ENCODE measurements around the gene NPM1.

The NPM1 gene

DNA sequence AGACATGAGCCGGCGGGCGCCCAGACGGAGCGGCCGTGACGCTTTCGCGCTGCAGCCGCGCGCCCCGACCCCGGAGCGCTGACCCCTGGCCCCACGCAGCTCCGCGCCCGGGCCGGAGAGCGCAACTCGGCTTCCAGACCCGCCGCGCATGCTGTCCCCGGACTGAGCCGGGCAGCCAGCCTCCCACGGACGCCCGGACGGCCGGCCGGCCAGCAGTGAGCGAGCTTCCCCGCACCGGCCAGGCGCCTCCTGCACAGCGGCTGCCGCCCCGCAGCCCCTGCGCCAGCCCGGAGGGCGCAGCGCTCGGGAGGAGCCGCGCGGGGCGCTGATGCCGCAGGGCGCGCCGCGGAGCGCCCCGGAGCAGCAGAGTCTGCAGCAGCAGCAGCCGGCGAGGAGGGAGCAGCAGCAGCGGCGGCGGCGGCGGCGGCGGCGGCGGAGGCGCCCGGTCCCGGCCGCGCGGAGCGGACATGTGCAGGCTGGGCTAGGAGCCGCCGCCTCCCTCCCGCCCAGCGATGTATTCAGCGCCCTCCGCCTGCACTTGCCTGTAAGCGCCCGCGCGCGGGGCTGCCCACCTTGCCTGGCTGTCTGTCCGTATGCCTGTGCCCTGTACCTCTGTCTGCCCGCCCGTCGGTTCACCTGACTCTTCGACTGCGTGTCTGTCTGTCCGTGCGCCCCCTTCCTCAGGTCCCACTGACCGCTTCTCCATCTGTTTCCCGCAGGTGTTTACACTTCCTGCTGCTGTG is 32.2 kb downstream of the NPM1 start:
- ATAC-seq = no peak; the same call in 2 of the 3 replicates

DNA sequence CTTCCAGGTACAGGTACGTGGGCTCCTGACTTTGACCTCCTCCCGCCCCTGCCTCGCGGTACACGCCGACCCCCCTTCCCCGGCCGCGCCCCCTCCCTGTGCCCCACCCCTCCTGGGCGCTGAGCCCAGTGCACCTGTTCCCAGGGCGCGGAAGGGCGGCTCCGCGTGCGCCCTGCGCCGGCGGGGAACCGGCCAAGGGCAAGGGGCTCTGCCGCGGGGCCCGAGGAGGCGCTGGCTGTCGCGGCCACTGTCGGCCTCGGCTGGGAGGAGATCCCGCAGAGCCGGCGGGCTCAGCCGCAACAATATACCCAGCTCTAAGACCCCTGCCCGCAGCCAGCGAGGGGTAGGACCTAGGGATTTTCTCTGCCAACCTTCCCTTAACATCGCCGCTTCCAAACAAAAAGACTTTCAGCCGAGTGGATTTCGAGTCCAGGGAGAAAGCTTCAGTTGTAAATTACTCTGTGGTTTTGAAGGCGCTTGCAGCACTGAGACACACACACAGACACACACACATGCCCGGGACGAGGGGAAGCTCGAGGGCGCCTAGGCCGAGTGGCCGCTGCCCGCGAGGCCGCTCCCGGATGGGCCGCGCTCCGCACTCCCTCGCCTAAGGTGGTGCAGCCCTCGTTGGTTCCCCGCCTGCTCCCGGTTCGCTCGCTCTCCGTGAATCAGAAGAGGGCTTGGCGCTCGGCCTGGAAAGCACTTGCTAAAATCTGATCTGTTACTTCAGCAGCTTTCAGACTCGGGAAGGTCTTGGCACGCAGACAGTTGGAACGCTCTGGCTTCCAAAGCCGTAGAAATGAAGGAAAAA is 33.0 kb downstream of the NPM1 start:
- peak; percentile 47 for TF ChIP-seq ISL1 (CRISPR knock-in tag; IDR thresholded peaks at IDR 0.05)
- TF ChIP-seq, protein P1, sequence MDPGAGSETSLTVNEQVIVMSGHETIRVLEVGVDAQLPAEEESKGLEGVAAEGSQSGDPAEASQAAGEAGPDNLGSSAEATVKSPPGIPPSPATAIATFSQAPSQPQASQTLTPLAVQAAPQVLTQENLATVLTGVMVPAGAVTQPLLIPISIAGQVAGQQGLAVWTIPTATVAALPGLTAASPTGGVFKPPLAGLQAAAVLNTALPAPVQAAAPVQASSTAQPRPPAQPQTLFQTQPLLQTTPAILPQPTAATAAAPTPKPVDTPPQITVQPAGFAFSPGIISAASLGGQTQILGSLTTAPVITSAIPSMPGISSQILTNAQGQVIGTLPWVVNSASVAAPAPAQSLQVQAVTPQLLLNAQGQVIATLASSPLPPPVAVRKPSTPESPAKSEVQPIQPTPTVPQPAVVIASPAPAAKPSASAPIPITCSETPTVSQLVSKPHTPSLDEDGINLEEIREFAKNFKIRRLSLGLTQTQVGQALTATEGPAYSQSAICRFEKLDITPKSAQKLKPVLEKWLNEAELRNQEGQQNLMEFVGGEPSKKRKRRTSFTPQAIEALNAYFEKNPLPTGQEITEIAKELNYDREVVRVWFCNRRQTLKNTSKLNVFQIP (CRISPR knock-in tag; IDR thresholded peaks at IDR 0.05; ENCODE audit: borderline replicate concordance, low read depth) = no peak
- ATAC-seq = peak; percentile 60

More for the DNA sequence above, 32.2 kb downstream of the NPM1 start:
- TF ChIP-seq ZNF8 (CRISPR knock-in tag; IDR thresholded peaks at IDR 0.05) (no peak), ZNF565 (CRISPR knock-in tag; conservative IDR thresholded peaks at IDR 0.05; ENCODE audit: low read depth) (no peak), ZFP3 (CRISPR knock-in tag; IDR thresholded peaks at IDR 0.05) (no peak), BACH2 (CRISPR knock-in tag; IDR thresholded peaks at IDR 0.05; ENCODE audit: borderline replicate concordance) (no peak), ESRRG (CRISPR knock-in tag; IDR thresholded peaks at IDR 0.05) (no peak), OSR1 (CRISPR knock-in tag; IDR thresholded peaks at IDR 0.05) (no peak), ISL1 (CRISPR knock-in tag; IDR thresholded peaks at IDR 0.05) (no peak), TCF4 (CRISPR knock-in tag; IDR thresholded peaks at IDR 0.05; ENCODE audit: borderline replicate concordance) (no peak), ZNF70 (CRISPR knock-in tag; IDR thresholded peaks at IDR 0.05) (no peak), GLIS3 (CRISPR knock-in tag; IDR thresholded peaks at IDR 0.05) (no peak), ZC3H10 (CRISPR knock-in tag; IDR thresholded peaks at IDR 0.05) (no peak), TOX (CRISPR knock-in tag; IDR thresholded peaks at IDR 0.05; ENCODE audit: borderline replicate concordance) (no peak), PPARA (CRISPR knock-in tag; IDR thresholded peaks at IDR 0.05; ENCODE audit: borderline replicate concordance) (no peak), ARNTL (CRISPR knock-in tag; IDR thresholded peaks at IDR 0.05; ENCODE audit: borderline replicate concordance, low read depth) (no peak)

DNA sequence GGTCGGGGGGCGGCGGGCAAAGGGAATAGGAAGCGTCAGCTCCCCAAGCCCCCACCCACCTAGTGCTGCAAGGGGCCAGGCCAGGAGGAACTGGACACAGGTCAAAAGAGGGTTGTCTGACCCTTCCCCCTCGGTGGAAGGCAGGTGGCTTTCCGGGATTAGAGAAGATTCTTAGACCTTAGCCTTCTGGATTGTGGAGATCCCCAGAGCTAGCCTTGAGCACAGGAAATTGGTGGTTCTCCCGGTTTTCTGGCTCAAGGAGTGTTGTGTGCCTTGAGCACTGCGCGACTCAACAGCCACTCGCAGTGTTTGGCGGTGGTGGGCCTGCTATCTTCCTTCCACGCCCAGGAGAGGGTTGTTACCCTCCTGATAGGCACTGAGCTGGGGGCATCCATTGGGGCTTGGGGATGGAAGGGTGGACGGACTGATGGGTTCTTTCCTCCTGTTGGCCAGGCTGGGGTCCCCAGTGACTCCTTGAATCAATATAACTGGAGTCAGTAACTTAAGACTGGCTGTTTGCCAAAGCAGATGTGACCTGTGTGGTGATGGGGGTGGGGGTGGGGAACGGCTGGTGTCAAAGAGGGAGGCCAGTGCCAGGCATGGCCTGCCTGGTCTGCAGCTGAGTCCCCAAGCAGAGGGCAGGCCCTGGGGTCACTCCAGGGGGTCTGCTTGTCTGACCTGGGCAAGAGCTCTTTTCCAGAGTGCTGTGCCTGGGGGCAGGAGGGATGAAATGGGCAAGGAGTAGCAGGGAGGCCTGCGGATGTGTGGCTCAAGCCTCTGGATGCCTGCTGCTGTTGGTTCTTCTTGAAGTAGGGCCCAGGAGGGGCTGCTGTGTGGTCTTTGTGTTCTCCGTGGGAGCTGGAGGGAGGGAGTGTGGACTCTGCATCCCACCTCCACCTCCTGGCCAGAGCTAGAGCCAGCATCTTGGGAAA is 33.9 kb downstream of the NPM1 start:
- TF ChIP-seq BACH2 (CRISPR knock-in tag; IDR thresholded peaks at IDR 0.05; ENCODE audit: borderline replicate concordance) = no peak
- TF ChIP-seq, protein P2, sequence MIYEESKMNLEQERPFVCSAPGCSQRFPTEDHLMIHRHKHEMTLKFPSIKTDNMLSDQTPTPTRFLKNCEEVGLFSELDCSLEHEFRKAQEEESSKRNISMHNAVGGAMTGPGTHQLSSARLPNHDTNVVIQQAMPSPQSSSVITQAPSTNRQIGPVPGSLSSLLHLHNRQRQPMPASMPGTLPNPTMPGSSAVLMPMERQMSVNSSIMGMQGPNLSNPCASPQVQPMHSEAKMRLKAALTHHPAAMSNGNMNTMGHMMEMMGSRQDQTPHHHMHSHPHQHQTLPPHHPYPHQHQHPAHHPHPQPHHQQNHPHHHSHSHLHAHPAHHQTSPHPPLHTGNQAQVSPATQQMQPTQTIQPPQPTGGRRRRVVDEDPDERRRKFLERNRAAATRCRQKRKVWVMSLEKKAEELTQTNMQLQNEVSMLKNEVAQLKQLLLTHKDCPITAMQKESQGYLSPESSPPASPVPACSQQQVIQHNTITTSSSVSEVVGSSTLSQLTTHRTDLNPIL (CRISPR knock-in tag; IDR thresholded peaks at IDR 0.05; ENCODE audit: low read depth) = no peak
- TF ChIP-seq TOX (CRISPR knock-in tag; IDR thresholded peaks at IDR 0.05; ENCODE audit: borderline replicate concordance) = no peak
- TF ChIP-seq, protein P3, sequence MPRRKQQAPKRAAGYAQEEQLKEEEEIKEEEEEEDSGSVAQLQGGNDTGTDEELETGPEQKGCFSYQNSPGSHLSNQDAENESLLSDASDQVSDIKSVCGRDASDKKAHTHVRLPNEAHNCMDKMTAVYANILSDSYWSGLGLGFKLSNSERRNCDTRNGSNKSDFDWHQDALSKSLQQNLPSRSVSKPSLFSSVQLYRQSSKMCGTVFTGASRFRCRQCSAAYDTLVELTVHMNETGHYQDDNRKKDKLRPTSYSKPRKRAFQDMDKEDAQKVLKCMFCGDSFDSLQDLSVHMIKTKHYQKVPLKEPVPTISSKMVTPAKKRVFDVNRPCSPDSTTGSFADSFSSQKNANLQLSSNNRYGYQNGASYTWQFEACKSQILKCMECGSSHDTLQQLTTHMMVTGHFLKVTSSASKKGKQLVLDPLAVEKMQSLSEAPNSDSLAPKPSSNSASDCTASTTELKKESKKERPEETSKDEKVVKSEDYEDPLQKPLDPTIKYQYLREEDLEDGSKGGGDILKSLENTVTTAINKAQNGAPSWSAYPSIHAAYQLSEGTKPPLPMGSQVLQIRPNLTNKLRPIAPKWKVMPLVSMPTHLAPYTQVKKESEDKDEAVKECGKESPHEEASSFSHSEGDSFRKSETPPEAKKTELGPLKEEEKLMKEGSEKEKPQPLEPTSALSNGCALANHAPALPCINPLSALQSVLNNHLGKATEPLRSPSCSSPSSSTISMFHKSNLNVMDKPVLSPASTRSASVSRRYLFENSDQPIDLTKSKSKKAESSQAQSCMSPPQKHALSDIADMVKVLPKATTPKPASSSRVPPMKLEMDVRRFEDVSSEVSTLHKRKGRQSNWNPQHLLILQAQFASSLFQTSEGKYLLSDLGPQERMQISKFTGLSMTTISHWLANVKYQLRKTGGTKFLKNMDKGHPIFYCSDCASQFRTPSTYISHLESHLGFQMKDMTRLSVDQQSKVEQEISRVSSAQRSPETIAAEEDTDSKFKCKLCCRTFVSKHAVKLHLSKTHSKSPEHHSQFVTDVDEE (CRISPR knock-in tag; IDR thresholded peaks at IDR 0.05) = no peak
- no peak for ATAC-seq

DNA sequence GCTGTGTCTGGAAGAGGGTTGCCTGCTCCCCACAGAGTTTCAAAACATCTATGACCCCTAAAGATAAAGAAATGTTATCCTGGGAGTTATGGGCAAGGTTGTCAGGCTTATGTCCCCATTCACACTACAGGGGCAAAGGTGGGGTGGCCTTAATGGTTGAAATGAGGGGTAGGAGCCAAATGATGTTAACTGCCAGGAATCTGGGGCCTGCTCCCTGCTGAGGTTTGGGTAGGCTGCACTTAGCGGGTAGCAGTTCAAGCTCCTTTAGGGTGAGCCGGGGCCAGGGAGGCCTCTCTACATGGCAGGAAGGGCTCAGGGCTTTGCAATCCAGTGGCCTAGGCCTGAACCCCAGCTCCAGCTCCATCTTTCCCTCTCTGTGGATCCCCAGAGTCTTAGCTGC is 34.8 kb downstream of the NPM1 start:
- TF ChIP-seq PPARA (CRISPR knock-in tag; IDR thresholded peaks at IDR 0.05; ENCODE audit: borderline replicate concordance) = no peak
- TF ChIP-seq, protein P4, sequence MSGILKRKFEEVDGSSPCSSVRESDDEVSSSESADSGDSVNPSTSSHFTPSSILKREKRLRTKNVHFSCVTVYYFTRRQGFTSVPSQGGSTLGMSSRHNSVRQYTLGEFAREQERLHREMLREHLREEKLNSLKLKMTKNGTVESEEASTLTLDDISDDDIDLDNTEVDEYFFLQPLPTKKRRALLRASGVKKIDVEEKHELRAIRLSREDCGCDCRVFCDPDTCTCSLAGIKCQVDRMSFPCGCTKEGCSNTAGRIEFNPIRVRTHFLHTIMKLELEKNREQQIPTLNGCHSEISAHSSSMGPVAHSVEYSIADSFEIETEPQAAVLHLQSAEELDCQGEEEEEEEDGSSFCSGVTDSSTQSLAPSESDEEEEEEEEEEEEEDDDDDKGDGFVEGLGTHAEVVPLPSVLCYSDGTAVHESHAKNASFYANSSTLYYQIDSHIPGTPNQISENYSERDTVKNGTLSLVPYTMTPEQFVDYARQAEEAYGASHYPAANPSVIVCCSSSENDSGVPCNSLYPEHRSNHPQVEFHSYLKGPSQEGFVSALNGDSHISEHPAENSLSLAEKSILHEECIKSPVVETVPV (CRISPR knock-in tag; IDR thresholded peaks at IDR 0.05) = no peak
- TF ChIP-seq ZNF70 (CRISPR knock-in tag; IDR thresholded peaks at IDR 0.05) = no peak
- no peak for TF ChIP-seq SNAI2 (CRISPR knock-in tag; IDR thresholded peaks at IDR 0.05)
- TF ChIP-seq ARNTL (CRISPR knock-in tag; IDR thresholded peaks at IDR 0.05; ENCODE audit: borderline replicate concordance, low read depth) = no peak
- TF ChIP-seq, protein P1 (CRISPR knock-in tag; IDR thresholded peaks at IDR 0.05; ENCODE audit: borderline replicate concordance, low read depth) = no peak
- no peak for TF ChIP-seq GLIS3 (CRISPR knock-in tag; IDR thresholded peaks at IDR 0.05)
- no peak for TF ChIP-seq ZFP3 (CRISPR knock-in tag; IDR thresholded peaks at IDR 0.05)
- ATAC-seq = no peak

Data from SK-N-SH treated with all-trans-retinoic acid at 6 μM for 48 hours (cell line).